ENCODE data around the gene CHAT.

Gene CHAT

GRCh38 chr10:49595713-49596492, 17.9 kb upstream of the CHAT start:
- Histone ChIP-seq H3K4me1 (peaks cover 0 to 30% (median 24%) of the 10 kb centered on the region in 10 experiments; a peak in 16 of 20 replicates), H3K36me3 (no peaks in the 10 kb centered on the region), H3K9ac (no peak overlapping the region), H3K4me3 (no peak overlapping the region), H3K27me3 (no peaks in the 10 kb centered on the region), H3K27ac (no peak overlapping the region), H3K9me3 (replicated peaks in 1 of 11) (no peaks in the 10 kb centered on the region), H3K4me2 (peak overlapping the region in 10 of 11 experiments; percentile 15 to 81 (median 64); a peak in 16 of 22 replicates), H4K20me1 (peaks cover 0 to 11% (median 0%) of the 10 kb centered on the region in 11 experiments; a peak in 3 of 22 replicates)
- TF ChIP-seq Cebpa-rat (IDR thresholded peaks at IDR 0.05): no peak

GRCh38 chr10:49596493-49596809, 17.4 kb upstream of the CHAT start:
- Histone ChIP-seq H4K20me1 (peaks cover 0 to 12% (median 0%) of the 10 kb centered on the region in 11 experiments; a peak in 3 of 22 replicates), H3K4me3 (no peak overlapping the region), H3K9me3 (replicated peaks in 1 of 11) (no peaks in the 10 kb centered on the region), H3K4me2 (peak overlapping the region in 9 of 11 experiments; percentile 26 to 81 (median 65); a peak in 16 of 22 replicates), H3K36me3 (no peaks in the 10 kb centered on the region), H3K4me1 (peaks cover 0 to 30% (median 24%) of the 10 kb centered on the region in 10 experiments; a peak in 16 of 20 replicates), H3K27ac (no peak overlapping the region), H3K9ac (no peak overlapping the region), H3K27me3 (no peaks in the 10 kb centered on the region)
- no peak for TF ChIP-seq Cebpa-rat (IDR thresholded peaks at IDR 0.05)

GRCh38 chr10:49596836-49597235, 17.0 kb upstream of the CHAT start:
- Histone ChIP-seq H3K4me2 (peak overlapping the region in 9 of 11 experiments; percentile 26 to 81 (median 65); a peak in 10 of 22 replicates), H3K9ac (no peak overlapping the region), H3K4me3 (no peak overlapping the region), H3K27ac (no peak overlapping the region), H3K27me3 (no peaks in the 10 kb centered on the region), H3K9me3 (replicated peaks in 1 of 11) (no peaks in the 10 kb centered on the region), H4K20me1 (peaks cover 0 to 16% (median 0%) of the 10 kb centered on the region in 11 experiments; a peak in 3 of 22 replicates), H3K4me1 (peaks cover 0 to 30% (median 24%) of the 10 kb centered on the region in 10 experiments; a peak in 16 of 20 replicates), H3K36me3 (no peaks in the 10 kb centered on the region)
- no peak for TF ChIP-seq Cebpa-rat (IDR thresholded peaks at IDR 0.05)

GRCh38 chr10:49597426-49598163, 16.2 kb upstream of the CHAT start:
- no peaks in the 10 kb centered on the region for H3K27me3 ChIP-seq
- H3K4me1 ChIP-seq: peaks cover 0 to 30% (median 24%) of the 10 kb centered on the region in 10 experiments; a peak in 16 of 20 replicates
- TF ChIP-seq Cebpa-rat (IDR thresholded peaks at IDR 0.05): no peak
- H3K27ac ChIP-seq: no peak overlapping the region
- peaks cover 0 to 17% (median 0%) of the 10 kb centered on the region in 11 experiments; a peak in 3 of 22 replicates for H4K20me1 ChIP-seq
- H3K36me3 ChIP-seq: no peaks in the 10 kb centered on the region
- H3K9ac ChIP-seq: no peak overlapping the region
- no peaks in the 10 kb centered on the region for H3K9me3 ChIP-seq (replicated peaks in 1 of 11)
- no peak overlapping the region for H3K4me3 ChIP-seq
- peak overlapping the region in 1 of 11 experiments; percentile 70; a peak in 1 of 22 replicates for H3K4me2 ChIP-seq

- H3K9ac ChIP-seq: no peak overlapping the region
- peaks cover 0 to 17% (median 0%) of the 10 kb centered on the region in 11 experiments; a peak in 3 of 22 replicates for H4K20me1 ChIP-seq
- no peak for TF ChIP-seq Cebpa-rat (IDR thresholded peaks at IDR 0.05)
These were observed 15.5 kb upstream of the CHAT start for GRCh38 chr10:49598164-49598856.

GRCh38 chr10:49598986-49599385, 14.9 kb upstream of the CHAT start:
- Histone ChIP-seq H3K36me3 (no peaks in the 10 kb centered on the region), H4K20me1 (peaks cover 0 to 17% (median 0%) of the 10 kb centered on the region in 11 experiments; a peak in 3 of 22 replicates), H3K27me3 (no peaks in the 10 kb centered on the region), H3K4me2 (no peak overlapping the region), H3K9ac (no peak overlapping the region), H3K27ac (no peak overlapping the region), H3K9me3 (replicated peaks in 1 of 11) (no peaks in the 10 kb centered on the region), H3K4me1 (peaks cover 0 to 30% (median 24%) of the 10 kb centered on the region in 10 experiments; a peak in 16 of 20 replicates), H3K4me3 (no peak overlapping the region)
- TF ChIP-seq Cebpa-rat (IDR thresholded peaks at IDR 0.05): no peak

More at GRCh38 chr10:49598164-49598856, 15.5 kb upstream of the CHAT start:
- H3K4me1 ChIP-seq: peaks cover 0 to 30% (median 24%) of the 10 kb centered on the region in 10 experiments; a peak in 16 of 20 replicates
- H3K4me2 ChIP-seq: no peak overlapping the region
- H3K27ac ChIP-seq: no peak overlapping the region
- no peaks in the 10 kb centered on the region for H3K36me3 ChIP-seq
- no peaks in the 10 kb centered on the region for H3K9me3 ChIP-seq (replicated peaks in 1 of 11)
- H3K27me3 ChIP-seq: no peaks in the 10 kb centered on the region
- H3K4me3 ChIP-seq: no peak overlapping the region

GRCh38 chr10:49599546-49599945, 14.3 kb upstream of the CHAT start:
- Histone ChIP-seq H3K27me3 (no peaks in the 10 kb centered on the region), H4K20me1 (peaks cover 0 to 17% (median 0%) of the 10 kb centered on the region in 11 experiments; a peak in 3 of 22 replicates), H3K27ac (no peak overlapping the region)

GRCh38 chr10:49600046-49600445, 13.8 kb upstream of the CHAT start:
- Histone ChIP-seq H3K9me3 (replicated peaks in 1 of 11) (no peaks in the 10 kb centered on the region), H3K9ac (no peak overlapping the region), H3K36me3 (no peaks in the 10 kb centered on the region), H3K4me1 (peaks cover 0 to 25% (median 19%) of the 10 kb centered on the region in 10 experiments; a peak in 16 of 20 replicates), H4K20me1 (peaks cover 0 to 17% (median 0%) of the 10 kb centered on the region in 11 experiments; a peak in 3 of 22 replicates), H3K27ac (no peak overlapping the region), H3K4me2 (no peak overlapping the region), H3K27me3 (no peaks in the 10 kb centered on the region), H3K4me3 (no peak overlapping the region)
- no peak for TF ChIP-seq Cebpa-rat (IDR thresholded peaks at IDR 0.05)

More at GRCh38 chr10:49599546-49599945, 14.3 kb upstream of the CHAT start:
- no peak for TF ChIP-seq Cebpa-rat (IDR thresholded peaks at IDR 0.05)
- Histone ChIP-seq H3K36me3 (no peaks in the 10 kb centered on the region), H3K9me3 (replicated peaks in 1 of 11) (no peaks in the 10 kb centered on the region), H3K4me1 (peaks cover 0 to 30% (median 24%) of the 10 kb centered on the region in 10 experiments; a peak in 16 of 20 replicates), H3K4me3 (no peak overlapping the region), H3K4me2 (no peak overlapping the region), H3K9ac (no peak overlapping the region)

All from BLaER1 treated with 17β-estradiol and CSF1 and Interleukin-3, amounts not matched to agents 10 nM and 100 nM (cell line).